ENCODE measurements around the gene SENP1. TPM values are rescaled to one million over a fixed set of nuclear protein-coding genes. Genes with fewer than 3 reads are reported as not detected.
A peak's percentile ranks its signal among the peaks of the same experiment; 100 is the strongest.
"Not testable (repeated sequence)": the region's sequence is repeated elsewhere in the genome, so short reads cannot be mapped to it uniquely, and the experiment has no call there.

The SENP1 gene
- 10 to 100 TPM; 37.5 to 42.3 TPM for total RNA-seq

DNA sequence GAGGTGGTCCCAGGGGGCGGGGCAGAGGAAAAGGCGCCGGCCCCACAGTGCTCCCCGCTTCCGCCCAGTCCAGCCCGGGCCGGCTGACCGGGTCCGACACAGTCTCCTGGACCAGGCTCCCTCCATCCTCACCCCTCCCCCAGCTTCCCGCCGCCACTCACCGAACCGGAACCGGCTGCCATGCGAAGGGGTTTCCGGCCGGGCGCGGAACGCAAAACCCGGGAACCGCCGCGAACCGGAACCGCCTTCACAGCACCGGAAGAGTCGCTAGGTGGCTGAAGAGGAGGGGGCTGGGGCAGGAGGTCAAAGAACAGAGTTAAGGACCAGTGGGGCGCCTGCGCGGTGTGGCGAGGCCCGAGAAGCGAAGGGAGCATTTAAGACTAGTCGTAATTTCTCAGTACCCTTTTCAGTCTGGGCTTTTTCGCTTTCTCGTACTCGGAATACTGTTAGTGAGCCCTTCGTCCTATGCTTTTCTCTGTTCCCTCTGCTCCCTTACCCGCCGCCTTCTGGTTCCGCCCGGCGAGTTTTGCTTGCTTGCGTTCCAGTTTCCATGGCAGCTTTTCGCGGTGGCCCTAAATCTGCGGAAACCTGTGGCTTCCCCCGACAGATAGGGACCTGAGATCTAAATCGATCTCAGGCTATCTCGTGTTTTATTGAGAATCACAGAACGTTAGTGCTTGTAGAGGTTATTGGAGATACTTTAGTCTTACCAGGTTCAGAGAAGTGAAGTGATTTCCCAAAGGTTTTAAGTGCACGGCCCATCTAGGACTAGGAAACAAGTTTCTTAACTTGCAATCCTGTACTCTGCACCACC, at the start of gene SENP1:
SENP1 (minus strand) TSS at position 213 of the 814 bp plus-strand sequence. CDS start 4,607 bp downstream, outside the sequence.
- peak; percentile 81 for ATAC-seq (replicated peaks)
- peaks cover 17% of the 10 kb centered on the region for H3K36me3 Mint-ChIP-seq (ENCODE audit: low read depth)
- peaks cover 41% of the 10 kb centered on the region for H3K4me1 Mint-ChIP-seq
- peak within 1 kb of the TSS; percentile 99 for H3K27ac Mint-ChIP-seq
- no peaks in the 10 kb centered on the region for H3K9me3 Mint-ChIP-seq
- H3K27me3 Mint-ChIP-seq = no peaks in the 10 kb centered on the region
- H3K4me3 Mint-ChIP-seq = peak within 1 kb of the TSS; percentile 95

- peak; percentile 64 for ATAC-seq (replicated peaks)
- H3K4me1 Mint-ChIP-seq = peaks cover 12% of the 10 kb centered on the region
- no peaks in the 10 kb centered on the region for H3K27me3 Mint-ChIP-seq
- peak overlapping the region; percentile 25 for H3K27ac Mint-ChIP-seq
- peak overlapping the region; percentile 1 for H3K4me3 Mint-ChIP-seq
- H3K36me3 Mint-ChIP-seq (ENCODE audit: low read depth) = peaks cover 75% of the 10 kb centered on the region
- H3K9me3 Mint-ChIP-seq = no peaks in the 10 kb centered on the region
Observed at GRCh38 chr12:48151103-48151771, 45.4 kb upstream of the SENP1 start.

- Mint-ChIP-seq H3K27me3 (no peaks in the 10 kb centered on the region), H3K36me3 (ENCODE audit: low read depth) (peaks cover 92% of the 10 kb centered on the region), H3K9me3 (no peaks in the 10 kb centered on the region), H3K4me1 (no peaks in the 10 kb centered on the region), H3K27ac (no peak overlapping the region), H3K4me3 (no peak overlapping the region)
- ATAC-seq (replicated peaks) = no peak
Observed at GRCh38 chr12:48145981-48146380, 40.1 kb upstream of the SENP1 start.

GRCh38 chr12:48143898-48144297, 38.0 kb upstream of the SENP1 start:
- peaks cover 84% of the 10 kb centered on the region for H3K36me3 Mint-ChIP-seq (ENCODE audit: low read depth)
- peak overlapping the region; percentile 58 for H3K27ac Mint-ChIP-seq
- H3K4me3 Mint-ChIP-seq = no peak overlapping the region
- H3K27me3 Mint-ChIP-seq = no peaks in the 10 kb centered on the region
- H3K9me3 Mint-ChIP-seq = no peaks in the 10 kb centered on the region
- no peak for ATAC-seq (replicated peaks)
- H3K4me1 Mint-ChIP-seq = no peaks in the 10 kb centered on the region

DNA sequence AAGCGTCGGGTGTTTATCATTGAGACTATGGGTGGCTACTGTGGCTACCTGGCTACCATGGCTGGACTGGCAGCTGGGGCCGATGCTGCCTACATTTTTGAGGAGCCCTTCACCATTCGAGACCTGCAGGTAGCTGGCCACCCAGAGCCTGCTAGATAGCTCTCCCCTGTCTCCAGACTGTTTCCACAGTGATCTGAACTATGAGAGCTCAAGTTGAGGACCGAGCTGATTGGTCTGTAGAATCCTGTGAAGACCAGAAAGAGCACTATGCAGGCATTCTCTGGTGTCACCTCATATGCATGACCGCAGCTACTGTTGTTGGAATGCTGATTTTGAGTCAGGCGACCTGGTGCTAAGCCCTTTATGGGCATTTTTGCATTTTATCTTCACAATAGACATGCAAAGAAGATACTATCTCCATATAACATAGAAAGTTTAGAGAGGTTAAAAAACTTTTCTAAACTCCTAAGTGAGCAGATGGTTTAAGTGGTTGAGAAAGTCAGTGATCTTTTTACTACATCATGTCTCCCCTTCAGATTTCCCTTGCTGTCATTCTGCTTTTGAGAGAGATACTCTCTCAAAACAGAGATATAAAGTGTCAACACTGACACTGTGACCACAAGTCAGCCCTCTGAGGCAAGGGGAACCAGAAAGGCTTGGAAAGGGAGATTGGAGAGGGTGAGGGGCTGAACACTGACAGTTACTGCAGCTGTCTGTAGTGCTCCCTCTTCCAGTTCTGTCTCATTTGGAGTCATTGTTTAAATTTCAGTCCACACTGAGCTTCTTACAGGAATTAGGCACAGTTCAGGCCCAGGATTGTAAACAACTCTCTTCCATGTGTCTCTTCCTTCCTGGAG, 37.2 kb upstream of the SENP1 start:
- ATAC-seq (replicated peaks) = no peak
- peaks cover 80% of the 10 kb centered on the region for H3K36me3 Mint-ChIP-seq (ENCODE audit: low read depth)
- no peak overlapping the region for H3K4me3 Mint-ChIP-seq
- no peaks in the 10 kb centered on the region for H3K27me3 Mint-ChIP-seq
- no peaks in the 10 kb centered on the region for H3K4me1 Mint-ChIP-seq
- H3K27ac Mint-ChIP-seq = peak overlapping the region; percentile 58
- H3K9me3 Mint-ChIP-seq = no peaks in the 10 kb centered on the region

DNA sequence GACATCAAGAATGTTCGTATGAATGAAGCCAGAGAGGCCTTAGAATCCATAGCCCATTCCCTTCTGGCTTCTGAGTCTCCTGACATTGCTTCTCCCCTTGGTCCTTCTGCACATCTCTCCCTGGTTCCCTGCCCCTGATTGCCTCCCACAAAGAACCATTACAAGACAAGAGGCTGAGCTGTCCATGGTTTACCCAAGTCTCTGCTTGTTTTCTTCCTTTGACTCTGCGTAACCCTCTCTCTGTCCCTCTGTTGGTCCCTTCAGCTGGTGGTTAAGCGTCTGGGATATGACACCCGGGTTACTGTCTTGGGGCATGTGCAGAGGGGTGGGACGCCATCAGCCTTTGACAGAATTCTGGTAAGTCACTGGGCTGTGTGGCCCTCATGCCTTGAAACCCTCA, 29.1 kb upstream of the SENP1 start:
- Mint-ChIP-seq H3K9me3 (no peaks in the 10 kb centered on the region), H3K27me3 (no peaks in the 10 kb centered on the region), H3K27ac (no peak overlapping the region), H3K36me3 (ENCODE audit: low read depth) (peaks cover 94% of the 10 kb centered on the region), H3K4me3 (no peak overlapping the region), H3K4me1 (no peaks in the 10 kb centered on the region)
- ATAC-seq (replicated peaks) = no peak

DNA sequence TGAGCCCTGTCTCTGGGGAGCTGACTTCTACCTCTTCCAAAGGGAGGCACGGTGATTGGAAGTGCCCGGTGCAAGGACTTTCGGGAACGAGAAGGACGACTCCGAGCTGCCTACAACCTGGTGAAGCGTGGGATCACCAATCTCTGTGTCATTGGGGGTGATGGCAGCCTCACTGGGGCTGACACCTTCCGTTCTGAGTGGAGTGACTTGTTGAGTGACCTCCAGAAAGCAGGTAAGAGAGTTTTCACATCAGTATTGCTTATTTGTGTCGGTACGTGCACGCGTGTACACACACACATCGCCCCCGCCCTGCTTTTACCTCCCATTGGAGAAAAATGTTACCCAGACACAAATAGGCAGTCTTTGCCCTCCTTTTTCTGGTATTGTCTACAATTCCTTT, 26.9 kb upstream of the SENP1 start:
- no peak overlapping the region for H3K4me3 Mint-ChIP-seq
- H3K4me1 Mint-ChIP-seq = no peaks in the 10 kb centered on the region
- H3K27me3 Mint-ChIP-seq = no peaks in the 10 kb centered on the region
- ATAC-seq (replicated peaks) = no peak
- H3K9me3 Mint-ChIP-seq = no peaks in the 10 kb centered on the region
- peaks cover 100% of the 10 kb centered on the region for H3K36me3 Mint-ChIP-seq (ENCODE audit: low read depth)
- H3K27ac Mint-ChIP-seq = no peak overlapping the region

- Mint-ChIP-seq H3K36me3 (ENCODE audit: low read depth) (peaks cover 99% of the 10 kb centered on the region), H3K9me3 (no peaks in the 10 kb centered on the region), H3K27ac (no peak overlapping the region), H3K4me1 (peaks cover 6% of the 10 kb centered on the region), H3K27me3 (no peaks in the 10 kb centered on the region), H3K4me3 (no peak overlapping the region)
- no peak for ATAC-seq (replicated peaks)
Observed at GRCh38 chr12:48131517-48131916, 25.6 kb upstream of the SENP1 start.

GRCh38 chr12:48129376-48129775, 23.5 kb upstream of the SENP1 start:
- Mint-ChIP-seq H3K4me3 (no peak overlapping the region), H3K27me3 (no peaks in the 10 kb centered on the region), H3K27ac (no peak overlapping the region), H3K9me3 (no peaks in the 10 kb centered on the region), H3K36me3 (ENCODE audit: low read depth) (peaks cover 97% of the 10 kb centered on the region), H3K4me1 (peaks cover 10% of the 10 kb centered on the region)
- no peak for ATAC-seq (replicated peaks)

DNA sequence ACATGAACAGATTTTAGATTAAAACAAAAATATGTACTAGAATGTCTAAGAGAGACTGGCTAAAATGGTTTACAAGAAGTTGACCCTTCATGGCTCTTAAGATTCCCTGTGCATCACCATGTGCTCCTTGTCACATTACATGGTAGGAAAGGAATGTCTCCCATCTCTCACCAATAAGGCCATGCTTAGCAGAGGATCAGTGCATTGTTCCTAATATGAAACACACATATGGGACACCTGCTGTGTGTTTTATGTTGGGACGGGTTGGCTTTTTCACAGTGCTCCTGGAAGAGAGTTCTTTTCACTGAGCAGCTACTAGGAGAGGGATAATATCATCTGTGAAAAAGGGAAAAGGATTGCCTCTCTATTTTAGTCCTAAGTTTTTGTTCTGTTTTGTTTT, 22.9 kb upstream of the SENP1 start:
- Mint-ChIP-seq H3K4me1 (peaks cover 10% of the 10 kb centered on the region), H3K36me3 (ENCODE audit: low read depth) (peaks cover 96% of the 10 kb centered on the region), H3K27me3 (no peaks in the 10 kb centered on the region), H3K27ac (no peak overlapping the region), H3K4me3 (no peak overlapping the region), H3K9me3 (no peaks in the 10 kb centered on the region)
- ATAC-seq (replicated peaks) = no peak

- peaks cover 10% of the 10 kb centered on the region for H3K4me1 Mint-ChIP-seq
- no peak for ATAC-seq (replicated peaks)
- H3K36me3 Mint-ChIP-seq (ENCODE audit: low read depth) = peaks cover 96% of the 10 kb centered on the region
- no peak overlapping the region for H3K4me3 Mint-ChIP-seq
- no peaks in the 10 kb centered on the region for H3K27me3 Mint-ChIP-seq
- H3K9me3 Mint-ChIP-seq = no peaks in the 10 kb centered on the region
- peak overlapping the region; percentile 43 for H3K27ac Mint-ChIP-seq
Observed at GRCh38 chr12:48126953-48127630, 21.2 kb upstream of the SENP1 start.

- H3K27me3 Mint-ChIP-seq = no peaks in the 10 kb centered on the region
- H3K4me1 Mint-ChIP-seq = peaks cover 15% of the 10 kb centered on the region
- no peaks in the 10 kb centered on the region for H3K9me3 Mint-ChIP-seq
- H3K4me3 Mint-ChIP-seq = no peak overlapping the region
- peaks cover 88% of the 10 kb centered on the region for H3K36me3 Mint-ChIP-seq (ENCODE audit: low read depth)
- no peak overlapping the region for H3K27ac Mint-ChIP-seq
- ATAC-seq (replicated peaks) = no peak
Observed at GRCh38 chr12:48125985-48126384, 20.1 kb upstream of the SENP1 start.

DNA sequence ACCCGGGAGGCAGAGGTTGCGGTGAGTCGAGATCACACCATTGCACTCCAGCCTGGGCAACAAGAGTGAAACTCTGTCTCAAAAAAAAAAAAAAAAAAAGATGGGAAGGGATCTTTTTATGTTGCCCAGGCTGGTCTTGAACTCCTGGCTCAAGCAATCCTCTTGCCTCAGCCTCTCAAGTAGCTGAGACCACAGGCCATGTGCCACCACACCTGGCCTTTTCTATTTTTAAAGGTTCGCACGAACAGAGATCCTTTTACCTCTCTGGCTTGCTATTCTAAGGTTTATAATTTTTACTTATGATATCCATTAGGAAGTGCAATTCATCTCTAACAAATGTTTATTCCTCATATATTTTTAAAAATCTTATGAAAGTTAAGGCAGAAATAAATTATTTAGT, 19.7 kb upstream of the SENP1 start:
- H3K36me3 Mint-ChIP-seq (ENCODE audit: low read depth) = peaks cover 84% of the 10 kb centered on the region
- H3K4me1 Mint-ChIP-seq = peaks cover 17% of the 10 kb centered on the region
- H3K27me3 Mint-ChIP-seq; H3K9me3 Mint-ChIP-seq; H3K4me3 Mint-ChIP-seq; ATAC-seq (replicated peaks); H3K27ac Mint-ChIP-seq: not testable (repeated sequence)

DNA sequence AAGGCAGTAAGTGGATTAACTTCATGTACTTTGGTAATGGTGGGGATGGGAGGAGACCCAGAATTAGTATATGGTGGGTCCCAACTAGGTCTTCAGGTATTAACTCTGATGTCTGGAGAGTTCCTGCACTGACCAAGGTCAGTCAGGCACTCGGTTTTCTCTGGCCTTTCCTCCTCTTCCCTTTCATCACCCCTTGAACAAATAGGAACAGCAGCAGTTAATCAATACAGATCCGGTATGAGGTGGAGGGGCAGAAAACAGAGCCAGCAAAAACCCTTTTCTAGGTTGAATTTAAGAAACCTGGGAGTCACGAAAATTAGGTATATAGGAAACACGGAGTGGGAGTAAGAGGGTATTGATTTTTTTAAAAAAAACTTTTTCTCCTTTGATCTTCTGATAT, 17.3 kb upstream of the SENP1 start:
- Mint-ChIP-seq H3K4me3 (no peak overlapping the region), H3K36me3 (ENCODE audit: low read depth) (peaks cover 60% of the 10 kb centered on the region), H3K27ac (no peak overlapping the region), H3K27me3 (no peaks in the 10 kb centered on the region), H3K9me3 (no peaks in the 10 kb centered on the region), H3K4me1 (peaks cover 17% of the 10 kb centered on the region)
- no peak for ATAC-seq (replicated peaks)
